ENCODE measurements around the gene FMO4.

FMO4 gene

GRCh38 chr1:171313319-171313834 lies 606 bp upstream of the FMO4 start:
- H3K27ac ChIP-seq (ENCODE audit: low read depth, low read length) = no peak overlapping the region

DNA sequence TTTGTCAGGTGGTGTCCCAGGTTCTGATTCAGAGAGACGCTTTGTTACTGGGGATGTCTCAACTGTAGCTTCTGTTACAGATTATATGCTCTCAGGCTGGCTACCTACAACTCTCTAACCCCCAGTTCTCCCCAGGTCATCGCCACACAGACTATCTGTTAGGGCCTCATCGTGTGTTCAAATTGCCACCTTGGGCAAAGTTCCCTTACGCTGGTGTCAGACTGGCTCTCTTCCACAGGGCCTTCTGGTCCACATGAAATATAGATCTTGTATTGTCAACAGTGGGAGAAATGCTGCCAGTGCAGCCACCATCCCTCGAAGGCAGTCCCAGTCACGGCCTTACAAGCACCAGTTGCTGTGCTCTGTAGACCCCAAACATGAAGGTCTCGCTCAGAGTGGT lies 15.3 kb downstream of the FMO4 start:
- no peaks in the 10 kb centered on the region for H3K79me2 ChIP-seq (ENCODE audit: control insufficient read depth, low read length)
- H3K27ac ChIP-seq (ENCODE audit: low read depth, low read length) = no peak overlapping the region
- no peak overlapping the region for H3K4me3 ChIP-seq (ENCODE audit: low read length)
- no peak overlapping the region for H3K4me2 ChIP-seq (ENCODE audit: low read length)
- H3K9me2 ChIP-seq (replicated peaks; ENCODE audit: control insufficient read depth, low read length) = no peaks in the 10 kb centered on the region
- no peaks in the 10 kb centered on the region for H3K36me3 ChIP-seq (ENCODE audit: control insufficient read depth, low read length)
- no peaks in the 10 kb centered on the region for H3K27me3 ChIP-seq (ENCODE audit: control insufficient read depth, low read length)
- H3F3A ChIP-seq (ENCODE audit: control insufficient read depth, insufficient read depth) = no peaks in the 10 kb centered on the region
- no peaks in the 10 kb centered on the region for H4K20me1 ChIP-seq (ENCODE audit: control insufficient read depth, insufficient read depth, low read depth, low read length)
- no peaks in the 10 kb centered on the region for H3K4me1 ChIP-seq (ENCODE audit: control insufficient read depth, low read length)
- H3K9me3 ChIP-seq (ENCODE audit: control insufficient read depth, insufficient read depth, low read length) = no peaks in the 10 kb centered on the region
- TF ChIP-seq EZH2phosphoT487 (IDR thresholded peaks at IDR 0.05; ENCODE audit: borderline replicate concordance, low read length) = no peak
- no peak for TF ChIP-seq CTCF (IDR thresholded peaks at IDR 0.05; ENCODE audit: low read depth, low read length, poor library complexity, severe bottlenecking)

More at GRCh38 chr1:171313319-171313834, 606 bp upstream of the FMO4 start:
- Histone ChIP-seq H3K79me2 (ENCODE audit: control insufficient read depth, low read length) (no peaks in the 10 kb centered on the region), H3K36me3 (ENCODE audit: control insufficient read depth, low read length) (no peaks in the 10 kb centered on the region), H3K9me2 (replicated peaks; ENCODE audit: control insufficient read depth, low read length) (no peaks in the 10 kb centered on the region), H3K4me3 (ENCODE audit: low read length) (peak overlapping the region; percentile 40), H3K27me3 (ENCODE audit: control insufficient read depth, low read length) (no peaks in the 10 kb centered on the region), H3K4me2 (ENCODE audit: low read length) (peak overlapping the region; percentile 51), H3K9me3 (ENCODE audit: control insufficient read depth, insufficient read depth, low read length) (no peaks in the 10 kb centered on the region), H3F3A (ENCODE audit: control insufficient read depth, insufficient read depth) (no peaks in the 10 kb centered on the region), H3K4me1 (ENCODE audit: control insufficient read depth, low read length) (peaks cover 16% of the 10 kb centered on the region), H4K20me1 (ENCODE audit: control insufficient read depth, insufficient read depth, low read depth, low read length) (no peaks in the 10 kb centered on the region)
- TF ChIP-seq EZH2phosphoT487 (IDR thresholded peaks at IDR 0.05; ENCODE audit: borderline replicate concordance, low read length) (no peak), CTCF (IDR thresholded peaks at IDR 0.05; ENCODE audit: low read depth, low read length, poor library complexity, severe bottlenecking) (no peak)

- no peaks in the 10 kb centered on the region for H3K9me2 ChIP-seq (replicated peaks; ENCODE audit: control insufficient read depth, low read length)
- H4K20me1 ChIP-seq (ENCODE audit: control insufficient read depth, insufficient read depth, low read depth, low read length) = no peaks in the 10 kb centered on the region
- H3K4me2 ChIP-seq (ENCODE audit: low read length) = no peak overlapping the region
- TF ChIP-seq EZH2phosphoT487 (IDR thresholded peaks at IDR 0.05; ENCODE audit: borderline replicate concordance, low read length) (no peak), CTCF (IDR thresholded peaks at IDR 0.05; ENCODE audit: low read depth, low read length, poor library complexity, severe bottlenecking) (no peak)
- no peak overlapping the region for H3K27ac ChIP-seq (ENCODE audit: low read depth, low read length)
- no peaks in the 10 kb centered on the region for H3K4me1 ChIP-seq (ENCODE audit: control insufficient read depth, low read length)
- no peaks in the 10 kb centered on the region for H3K79me2 ChIP-seq (ENCODE audit: control insufficient read depth, low read length)
- H3K4me3 ChIP-seq (ENCODE audit: low read length) = no peak overlapping the region
- no peaks in the 10 kb centered on the region for H3K27me3 ChIP-seq (ENCODE audit: control insufficient read depth, low read length)
- no peaks in the 10 kb centered on the region for H3K36me3 ChIP-seq (ENCODE audit: control insufficient read depth, low read length)
- no peaks in the 10 kb centered on the region for H3F3A ChIP-seq (ENCODE audit: control insufficient read depth, insufficient read depth)
- H3K9me3 ChIP-seq (ENCODE audit: control insufficient read depth, insufficient read depth, low read length) = no peaks in the 10 kb centered on the region
Observed at GRCh38 chr1:171334024-171334640, 20.1 kb downstream of the FMO4 start.

Data from DOHH2 (cell line).